ENCODE measurements around the gene FAM81A. TPM values are rescaled to one million over a fixed set of nuclear protein-coding genes. Genes with fewer than 3 reads are reported as not detected.

Gene FAM81A
- total RNA-seq, 2 donors from 2014 or later = under 0.01 to 0.78 TPM

- no peak overlapping the region for H3K27ac ChIP-seq
- no peaks in the 10 kb centered on the region for H3K9me3 ChIP-seq
- H3K27me3 ChIP-seq = no peaks in the 10 kb centered on the region
- H3K4me3 ChIP-seq = no peak overlapping the region
- 31 to 46% methylated on average over 5 of the region's 5 CpGs for WGBS, 2 donors
- H3K4me1 ChIP-seq = peaks cover 9% of the 10 kb centered on the region
- DNase-seq (no peak), ATAC-seq (no peak)
- intact Hi-C loops (cut with DNase I) = loop anchor here (10.0 kb wide), 3 partner anchors 246 to 516 kb away; no protein-coding TSS in a partner anchor
- H3K36me3 ChIP-seq (replicated peaks in 1 of 2; ENCODE audit: insufficient read depth in 1 of 2, low read depth in 2 of 2) = no peaks in the 10 kb centered on the region
- TF ChIP-seq POLR2A (IDR thresholded peaks at IDR 0.05) (no peak), CTCF (IDR thresholded peaks at IDR 0.05) (no peak)
Observed at GRCh38 chr15:59491062-59491461, 53.1 kb downstream of the FAM81A start.

GRCh38 chr15:59492389-59493377, 54.7 kb downstream of the FAM81A start:
- Histone ChIP-seq H3K36me3 (replicated peaks in 1 of 2; ENCODE audit: insufficient read depth in 1 of 2, low read depth in 2 of 2) (no peaks in the 10 kb centered on the region), H3K4me1 (peaks cover 9% of the 10 kb centered on the region), H3K27ac (no peak overlapping the region), H3K9me3 (no peaks in the 10 kb centered on the region), H3K27me3 (no peaks in the 10 kb centered on the region), H3K4me3 (no peak overlapping the region)
- intact Hi-C loops (cut with DNase I) = loop anchor here (10.0 kb wide), 3 partner anchors 248 to 518 kb away; no protein-coding TSS in a partner anchor
- TF ChIP-seq CTCF (IDR thresholded peaks at IDR 0.05) (peak; percentile 60 to 93 (median 90)), POLR2A (IDR thresholded peaks at IDR 0.05) (no peak)
- 8% methylated on average over 11 of the region's 11 CpGs for WGBS, 2 donors
- peak; percentile 95 for ATAC-seq
- peak; percentile 66 to 76 (median 72) for DNase-seq

GRCh38 chr15:59501597-59501996, 63.6 kb downstream of the FAM81A start:
- Histone ChIP-seq H3K36me3 (replicated peaks in 1 of 2; ENCODE audit: insufficient read depth in 1 of 2, low read depth in 2 of 2) (no peaks in the 10 kb centered on the region), H3K27me3 (no peaks in the 10 kb centered on the region), H3K4me3 (no peak overlapping the region), H3K9me3 (no peaks in the 10 kb centered on the region), H3K27ac (no peak overlapping the region), H3K4me1 (no peaks in the 10 kb centered on the region)
- ATAC-seq = no peak
- TF ChIP-seq POLR2A (IDR thresholded peaks at IDR 0.05) (no peak), CTCF (IDR thresholded peaks at IDR 0.05) (peak; percentile 8 to 62 (median 54))
- intact Hi-C loops (cut with DNase I) = no loop called here
- WGBS, 2 donors = 37 to 47% methylated on average over 5 of the region's 5 CpGs
- peak; percentile 31 to 63 (median 46) for DNase-seq

GRCh38 chr15:59515190-59515589, 77.2 kb downstream of the FAM81A start:
- H3K36me3 ChIP-seq (replicated peaks in 1 of 2; ENCODE audit: insufficient read depth in 1 of 2, low read depth in 2 of 2) = no peaks in the 10 kb centered on the region
- DNase-seq (no peak), ATAC-seq (no peak)
- no peak overlapping the region for H3K27ac ChIP-seq
- 91 to 96% methylated on average over 2 of the region's 2 CpGs for WGBS, 2 donors
- no peaks in the 10 kb centered on the region for H3K4me1 ChIP-seq
- TF ChIP-seq CTCF (IDR thresholded peaks at IDR 0.05) (no peak), POLR2A (IDR thresholded peaks at IDR 0.05) (no peak)
- no peak overlapping the region for H3K4me3 ChIP-seq
- no peaks in the 10 kb centered on the region for H3K9me3 ChIP-seq
- intact Hi-C loops (cut with DNase I) = no loop called here
- H3K27me3 ChIP-seq = no peaks in the 10 kb centered on the region
